Testis (tissue), 2 donors: Measurements from ENCODE around the gene CMTM4.

ENCODE experiments used
- POLR2A ChIP-seq: fragments of 450-650 bp; IDR thresholded peaks from one replicate; pipeline ENCODE4 v1.6.1; 2017; ENCODE audit warnings: antibody characterized with exemption, mild to moderate bottlenecking, moderate library complexity
- TF ChIP-seq, protein P1 (sequence below), 3 experiments: fragments of 450-650 bp in 2 of 3; fragments of 200-600 bp in 1 of 3; sonication (generic) in 1 of 3; IDR thresholded peaks; one replicate each; pipeline ENCODE4 v1.5.1; 2016 to 2019; ENCODE audit warnings: antibody characterized with exemption in 3 of 3, mild to moderate bottlenecking in 2 of 3, moderate library complexity in 1 of 3

DNA sequence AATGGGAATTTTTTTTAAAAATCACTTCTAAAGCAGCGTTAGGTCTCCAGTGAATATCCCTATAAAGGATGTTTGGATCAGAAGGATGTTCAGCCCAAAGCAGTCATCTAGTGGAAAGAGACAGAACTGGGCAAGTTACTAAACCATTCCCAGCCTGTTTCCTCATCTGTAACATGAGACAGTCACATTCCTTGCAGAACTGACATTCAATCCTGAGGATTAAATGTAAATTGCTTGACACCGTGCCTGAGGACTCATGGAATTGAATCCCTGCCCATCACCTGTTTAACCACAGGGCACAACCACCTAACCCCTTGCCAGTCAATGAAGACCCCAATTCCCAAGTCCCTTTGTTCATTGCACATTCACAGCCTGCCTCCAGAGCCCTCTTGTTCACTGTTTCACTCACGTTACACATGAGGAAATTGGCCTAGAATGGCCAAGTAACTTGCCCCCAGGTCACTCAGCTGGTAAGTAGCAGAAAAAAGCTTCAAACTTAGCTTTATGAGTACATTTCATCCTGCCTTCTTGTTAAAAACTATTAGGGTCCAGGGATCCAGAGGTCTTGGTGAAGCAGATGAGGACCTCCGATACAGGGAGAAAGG lies 115.8 kb downstream of the CMTM4 start:
- TF ChIP-seq, protein P1, sequence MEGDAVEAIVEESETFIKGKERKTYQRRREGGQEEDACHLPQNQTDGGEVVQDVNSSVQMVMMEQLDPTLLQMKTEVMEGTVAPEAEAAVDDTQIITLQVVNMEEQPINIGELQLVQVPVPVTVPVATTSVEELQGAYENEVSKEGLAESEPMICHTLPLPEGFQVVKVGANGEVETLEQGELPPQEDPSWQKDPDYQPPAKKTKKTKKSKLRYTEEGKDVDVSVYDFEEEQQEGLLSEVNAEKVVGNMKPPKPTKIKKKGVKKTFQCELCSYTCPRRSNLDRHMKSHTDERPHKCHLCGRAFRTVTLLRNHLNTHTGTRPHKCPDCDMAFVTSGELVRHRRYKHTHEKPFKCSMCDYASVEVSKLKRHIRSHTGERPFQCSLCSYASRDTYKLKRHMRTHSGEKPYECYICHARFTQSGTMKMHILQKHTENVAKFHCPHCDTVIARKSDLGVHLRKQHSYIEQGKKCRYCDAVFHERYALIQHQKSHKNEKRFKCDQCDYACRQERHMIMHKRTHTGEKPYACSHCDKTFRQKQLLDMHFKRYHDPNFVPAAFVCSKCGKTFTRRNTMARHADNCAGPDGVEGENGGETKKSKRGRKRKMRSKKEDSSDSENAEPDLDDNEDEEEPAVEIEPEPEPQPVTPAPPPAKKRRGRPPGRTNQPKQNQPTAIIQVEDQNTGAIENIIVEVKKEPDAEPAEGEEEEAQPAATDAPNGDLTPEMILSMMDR (IDR thresholded peaks at IDR 0.05) = no peak
- TF ChIP-seq POLR2A = no peak
